Measurements from ENCODE around the gene OR2A7. TPM values are rescaled to one million over a fixed set of nuclear protein-coding genes. Genes with fewer than 3 reads are reported as not detected.
"Not testable (repeated sequence)": the region's sequence is repeated elsewhere in the genome, so short reads cannot be mapped to it uniquely, and the experiment has no call there.

OR2A7 gene
- 1.1 TPM for polyA plus RNA-seq

- H3K27me3 Mint-ChIP-seq, H3K9me3 Mint-ChIP-seq, H3K27ac Mint-ChIP-seq, H3K4me3 Mint-ChIP-seq, H3K4me1 Mint-ChIP-seq, H3K36me3 Mint-ChIP-seq: not testable (repeated sequence)
Observed at GRCh38 chr7:144264692-144265091, at the start of gene OR2A7. Gene OR2A7, minus strand, starts transcription at chr7:144264792. Its CDS starts 5,164 bp downstream, at chr7:144259628.

- not testable (repeated sequence) for H3K9me3 Mint-ChIP-seq, H3K27ac Mint-ChIP-seq, H3K4me3 Mint-ChIP-seq, H3K4me1 Mint-ChIP-seq, H3K36me3 Mint-ChIP-seq, H3K27me3 Mint-ChIP-seq
Observed at GRCh38 chr7:144311872-144312469, 47.4 kb upstream of the OR2A7 start, which contains the start of gene OR2A1. Gene OR2A1, plus strand, starts transcription at chr7:144312419. Its CDS starts 5,706 bp downstream, at chr7:144318125.

- not testable (repeated sequence) for H3K27me3 Mint-ChIP-seq, H3K27ac Mint-ChIP-seq, H3K4me1 Mint-ChIP-seq, H3K36me3 Mint-ChIP-seq, H3K9me3 Mint-ChIP-seq, H3K4me3 Mint-ChIP-seq
Observed at GRCh38 chr7:144311218-144311617, 46.6 kb upstream of the OR2A7 start.

GRCh38 chr7:144309702-144310101 is 45.1 kb upstream of the OR2A7 start:
- not testable (repeated sequence) for H3K27ac Mint-ChIP-seq, H3K4me1 Mint-ChIP-seq, H3K27me3 Mint-ChIP-seq, H3K4me3 Mint-ChIP-seq, H3K36me3 Mint-ChIP-seq, H3K9me3 Mint-ChIP-seq

- not testable (repeated sequence) for H3K27me3 Mint-ChIP-seq, H3K4me1 Mint-ChIP-seq, H3K27ac Mint-ChIP-seq, H3K4me3 Mint-ChIP-seq, H3K9me3 Mint-ChIP-seq, H3K36me3 Mint-ChIP-seq
Observed at GRCh38 chr7:144305156-144305555, 40.6 kb upstream of the OR2A7 start.

GRCh38 chr7:144303607-144304006 is 39.0 kb upstream of the OR2A7 start:
- not testable (repeated sequence) for H3K9me3 Mint-ChIP-seq, H3K27ac Mint-ChIP-seq

GRCh38 chr7:144302578-144303303 is 38.1 kb upstream of the OR2A7 start:
- not testable (repeated sequence) for H3K27ac Mint-ChIP-seq, H3K4me1 Mint-ChIP-seq, H3K4me3 Mint-ChIP-seq, H3K9me3 Mint-ChIP-seq, H3K36me3 Mint-ChIP-seq, H3K27me3 Mint-ChIP-seq

More at GRCh38 chr7:144303607-144304006, 39.0 kb upstream of the OR2A7 start:
- not testable (repeated sequence) for H3K4me1 Mint-ChIP-seq, H3K36me3 Mint-ChIP-seq, H3K27me3 Mint-ChIP-seq, H3K4me3 Mint-ChIP-seq

GRCh38 chr7:144293794-144294499 is 29.4 kb upstream of the OR2A7 start:
- not testable (repeated sequence) for H3K36me3 Mint-ChIP-seq, H3K4me3 Mint-ChIP-seq, H3K4me1 Mint-ChIP-seq

GRCh38 chr7:144292384-144293161 is 28.0 kb upstream of the OR2A7 start:
- H3K27me3 Mint-ChIP-seq, H3K27ac Mint-ChIP-seq, H3K36me3 Mint-ChIP-seq, H3K4me1 Mint-ChIP-seq, H3K4me3 Mint-ChIP-seq, H3K9me3 Mint-ChIP-seq: not testable (repeated sequence)

More at GRCh38 chr7:144293794-144294499, 29.4 kb upstream of the OR2A7 start:
- not testable (repeated sequence) for H3K27ac Mint-ChIP-seq, H3K9me3 Mint-ChIP-seq, H3K27me3 Mint-ChIP-seq

GRCh38 chr7:144291607-144292006 is 27.0 kb upstream of the OR2A7 start:
- not testable (repeated sequence) for H3K9me3 Mint-ChIP-seq, H3K4me1 Mint-ChIP-seq, H3K4me3 Mint-ChIP-seq, H3K27me3 Mint-ChIP-seq, H3K27ac Mint-ChIP-seq, H3K36me3 Mint-ChIP-seq

GRCh38 chr7:144287171-144287784 is 22.7 kb upstream of the OR2A7 start:
- H3K27ac Mint-ChIP-seq, H3K4me1 Mint-ChIP-seq, H3K27me3 Mint-ChIP-seq, H3K36me3 Mint-ChIP-seq, H3K4me3 Mint-ChIP-seq, H3K9me3 Mint-ChIP-seq: not testable (repeated sequence)

- H3K27ac Mint-ChIP-seq, H3K9me3 Mint-ChIP-seq, H3K4me1 Mint-ChIP-seq, H3K36me3 Mint-ChIP-seq, H3K4me3 Mint-ChIP-seq, H3K27me3 Mint-ChIP-seq: not testable (repeated sequence)
Observed at GRCh38 chr7:144283716-144284115, 19.1 kb upstream of the OR2A7 start.

- H3K9me3 Mint-ChIP-seq, H3K4me3 Mint-ChIP-seq, H3K4me1 Mint-ChIP-seq, H3K27me3 Mint-ChIP-seq, H3K27ac Mint-ChIP-seq, H3K36me3 Mint-ChIP-seq: not testable (repeated sequence)
Observed at GRCh38 chr7:144282490-144282889, 17.9 kb upstream of the OR2A7 start.

GRCh38 chr7:144281981-144282380 is 17.4 kb upstream of the OR2A7 start:
- H3K36me3 Mint-ChIP-seq, H3K27ac Mint-ChIP-seq, H3K9me3 Mint-ChIP-seq, H3K27me3 Mint-ChIP-seq, H3K4me1 Mint-ChIP-seq, H3K4me3 Mint-ChIP-seq: not testable (repeated sequence)

GRCh38 chr7:144280010-144280409 is 15.4 kb upstream of the OR2A7 start:
- H3K9me3 Mint-ChIP-seq, H3K4me3 Mint-ChIP-seq, H3K4me1 Mint-ChIP-seq, H3K36me3 Mint-ChIP-seq, H3K27me3 Mint-ChIP-seq, H3K27ac Mint-ChIP-seq: not testable (repeated sequence)
